Bronchial epithelial cell (primary cell): ENCODE measurements around the gene WNT8A. TPM values are rescaled to one million over a fixed set of nuclear protein-coding genes. Genes with fewer than 3 reads are reported as not detected.

ENCODE experiments used
- DNase-seq: peaks from one replicate; pipeline ENCODE4 v3.0.0-alpha.2; 2010; ENCODE audit warnings: low read depth
- FAIRE-seq: peaks from 2 replicates; lab custom pipeline; 2011; peaks lifted over from hg19 to GRCh38; lab: Jason Lieb, UNC
- H3K27me3 ChIP-seq: 2 replicates; pipeline ENCODE4 v1.5.1; 2011; ENCODE audit warnings: low read length; ENCODE audit not compliant: control insufficient read depth, insufficient read depth
- H3K36me3 ChIP-seq: 2 replicates; pipeline ENCODE4 v1.5.1; 2011; ENCODE audit warnings: low read length; ENCODE audit not compliant: control insufficient read depth, insufficient read depth
- H3K4me3 ChIP-seq: 2 replicates; pipeline ENCODE4 v1.5.1; 2011; ENCODE audit warnings: mild to moderate bottlenecking, low read depth, low read length, control low read depth
- CTCF ChIP-seq: IDR thresholded peaks from 2 replicates; pipeline ENCODE4 v1.5.1; 2011; ENCODE audit warnings: mild to moderate bottlenecking, moderate library complexity, low read length, control low read depth, inconsistent platforms; ENCODE audit not compliant: insufficient read depth, severe bottlenecking
- total RNA-seq: library from RNA; depleted of rRNA; stranded (reverse); fragments of >200 nt; gene quantifications from 2 replicates; pipeline ENCODE4 v1.2.1, GENCODE V29; 2014

Gene WNT8A
- total RNA-seq, 1 donor from 2014 or later, result not detected

- Histone ChIP-seq H3K27me3 (no peaks in the 10 kb centered on the region), H3K36me3 (no peaks in the 10 kb centered on the region), H3K4me3 (no peak overlapping the region)
- DNase-seq, result peak; percentile 17
- no peak for FAIRE-seq
- TF ChIP-seq CTCF, result no peak
Observed at GRCh38 chr5:138109463-138110265, 25.8 kb downstream of the WNT8A start.

GRCh38 chr5:138110266-138110963 is 26.6 kb downstream of the WNT8A start:
- no peak for TF ChIP-seq CTCF
- Histone ChIP-seq H3K4me3 (no peak overlapping the region), H3K36me3 (no peaks in the 10 kb centered on the region), H3K27me3 (no peaks in the 10 kb centered on the region)
- no peak for DNase-seq
- no peak for FAIRE-seq

- no peaks in the 10 kb centered on the region for H3K36me3 ChIP-seq
- FAIRE-seq (no peak), DNase-seq (no peak)
- TF ChIP-seq CTCF, result no peak
- H3K27me3 ChIP-seq, result no peaks in the 10 kb centered on the region
- no peak overlapping the region for H3K4me3 ChIP-seq
Observed at GRCh38 chr5:138111181-138111580, 27.3 kb downstream of the WNT8A start.

- no peak for TF ChIP-seq CTCF
- DNase-seq, result peak; percentile 23
- H3K4me3 ChIP-seq, result no peak overlapping the region
- H3K36me3 ChIP-seq, result no peaks in the 10 kb centered on the region
- H3K27me3 ChIP-seq, result no peaks in the 10 kb centered on the region
- FAIRE-seq, result no peak
Observed at GRCh38 chr5:138111937-138112336, 28.1 kb downstream of the WNT8A start.

- no peaks in the 10 kb centered on the region for H3K27me3 ChIP-seq
- DNase-seq (no peak), FAIRE-seq (no peak)
- TF ChIP-seq CTCF, result no peak
- H3K36me3 ChIP-seq, result no peaks in the 10 kb centered on the region
- H3K4me3 ChIP-seq, result no peak overlapping the region
Observed at GRCh38 chr5:138115254-138115653, 31.4 kb downstream of the WNT8A start.
